ENCODE results near the gene MMP28.

DNA sequence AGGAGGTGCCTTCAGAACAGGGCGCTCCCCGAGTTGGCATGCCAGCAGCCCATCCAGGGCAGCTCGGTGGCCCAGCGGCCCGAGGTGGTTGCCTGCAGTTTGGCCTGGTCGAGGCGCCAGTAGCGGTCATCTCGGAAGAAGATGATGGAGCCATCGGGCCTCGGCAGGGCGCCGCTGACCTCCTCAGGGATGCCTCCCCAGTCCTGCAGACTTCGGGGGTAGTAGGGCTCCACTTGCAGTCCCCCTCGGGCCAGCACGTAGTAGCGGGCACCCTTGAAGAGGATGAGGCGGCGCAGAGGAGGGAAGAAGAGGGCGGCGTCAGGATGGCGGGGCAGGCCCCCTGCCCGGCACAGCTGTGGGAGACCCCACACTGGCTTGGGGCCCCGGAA, 29.0 kb downstream of the MMP28 start:
- TF ChIP-seq, protein P1, sequence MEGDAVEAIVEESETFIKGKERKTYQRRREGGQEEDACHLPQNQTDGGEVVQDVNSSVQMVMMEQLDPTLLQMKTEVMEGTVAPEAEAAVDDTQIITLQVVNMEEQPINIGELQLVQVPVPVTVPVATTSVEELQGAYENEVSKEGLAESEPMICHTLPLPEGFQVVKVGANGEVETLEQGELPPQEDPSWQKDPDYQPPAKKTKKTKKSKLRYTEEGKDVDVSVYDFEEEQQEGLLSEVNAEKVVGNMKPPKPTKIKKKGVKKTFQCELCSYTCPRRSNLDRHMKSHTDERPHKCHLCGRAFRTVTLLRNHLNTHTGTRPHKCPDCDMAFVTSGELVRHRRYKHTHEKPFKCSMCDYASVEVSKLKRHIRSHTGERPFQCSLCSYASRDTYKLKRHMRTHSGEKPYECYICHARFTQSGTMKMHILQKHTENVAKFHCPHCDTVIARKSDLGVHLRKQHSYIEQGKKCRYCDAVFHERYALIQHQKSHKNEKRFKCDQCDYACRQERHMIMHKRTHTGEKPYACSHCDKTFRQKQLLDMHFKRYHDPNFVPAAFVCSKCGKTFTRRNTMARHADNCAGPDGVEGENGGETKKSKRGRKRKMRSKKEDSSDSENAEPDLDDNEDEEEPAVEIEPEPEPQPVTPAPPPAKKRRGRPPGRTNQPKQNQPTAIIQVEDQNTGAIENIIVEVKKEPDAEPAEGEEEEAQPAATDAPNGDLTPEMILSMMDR (conservative IDR thresholded peaks at IDR 0.05; ENCODE audit: low read depth, low read length) = no peak
- no peak for TF ChIP-seq SMC3 (IDR thresholded peaks at IDR 0.05; ENCODE audit: low read depth, low read length)
- no peak for TF ChIP-seq POLR2A (IDR thresholded peaks at IDR 0.05; ENCODE audit: low read depth, low read length)
- TF ChIP-seq, protein P2, sequence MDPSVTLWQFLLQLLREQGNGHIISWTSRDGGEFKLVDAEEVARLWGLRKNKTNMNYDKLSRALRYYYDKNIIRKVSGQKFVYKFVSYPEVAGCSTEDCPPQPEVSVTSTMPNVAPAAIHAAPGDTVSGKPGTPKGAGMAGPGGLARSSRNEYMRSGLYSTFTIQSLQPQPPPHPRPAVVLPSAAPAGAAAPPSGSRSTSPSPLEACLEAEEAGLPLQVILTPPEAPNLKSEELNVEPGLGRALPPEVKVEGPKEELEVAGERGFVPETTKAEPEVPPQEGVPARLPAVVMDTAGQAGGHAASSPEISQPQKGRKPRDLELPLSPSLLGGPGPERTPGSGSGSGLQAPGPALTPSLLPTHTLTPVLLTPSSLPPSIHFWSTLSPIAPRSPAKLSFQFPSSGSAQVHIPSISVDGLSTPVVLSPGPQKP (IDR thresholded peaks at IDR 0.05; ENCODE audit: borderline replicate concordance, low read depth, low read length) = no peak
- TF ChIP-seq MXI1 (IDR thresholded peaks at IDR 0.05; ENCODE audit: borderline replicate concordance, low read depth, low read length) = no peak
- no peak for TF ChIP-seq MAZ (IDR thresholded peaks at IDR 0.05; ENCODE audit: borderline replicate concordance, low read depth, low read length)
- TF ChIP-seq, protein P3, sequence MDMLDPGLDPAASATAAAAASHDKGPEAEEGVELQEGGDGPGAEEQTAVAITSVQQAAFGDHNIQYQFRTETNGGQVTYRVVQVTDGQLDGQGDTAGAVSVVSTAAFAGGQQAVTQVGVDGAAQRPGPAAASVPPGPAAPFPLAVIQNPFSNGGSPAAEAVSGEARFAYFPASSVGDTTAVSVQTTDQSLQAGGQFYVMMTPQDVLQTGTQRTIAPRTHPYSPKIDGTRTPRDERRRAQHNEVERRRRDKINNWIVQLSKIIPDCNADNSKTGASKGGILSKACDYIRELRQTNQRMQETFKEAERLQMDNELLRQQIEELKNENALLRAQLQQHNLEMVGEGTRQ (IDR thresholded peaks at IDR 0.05; ENCODE audit: low read depth, low read length) = no peak
- TF ChIP-seq CHD1 (IDR thresholded peaks at IDR 0.05; ENCODE audit: low read depth, low read length) = no peak
- no peak for TF ChIP-seq RAD21 (IDR thresholded peaks at IDR 0.05; ENCODE audit: low read length)
- no peak for TF ChIP-seq CEBPB (IDR thresholded peaks at IDR 0.05; ENCODE audit: low read depth, low read length)
- TF ChIP-seq RFX5 (IDR thresholded peaks at IDR 0.05; ENCODE audit: low read depth, low read length) = no peak
- no peak for TF ChIP-seq NFE2L2 (IDR thresholded peaks at IDR 0.05; ENCODE audit: low read depth, low read length)
- no peak for TF ChIP-seq BHLHE40 (IDR thresholded peaks at IDR 0.05; ENCODE audit: low read depth, low read length)

All from IMR-90 (cell line).